ENCODE measurements around the gene RASSF4. TPM values are rescaled to one million over a fixed set of nuclear protein-coding genes. Genes with fewer than 3 reads are reported as not detected.

Gene RASSF4
- total RNA-seq, 1 experiment from 2014 or later, result 11.5 TPM

DNA sequence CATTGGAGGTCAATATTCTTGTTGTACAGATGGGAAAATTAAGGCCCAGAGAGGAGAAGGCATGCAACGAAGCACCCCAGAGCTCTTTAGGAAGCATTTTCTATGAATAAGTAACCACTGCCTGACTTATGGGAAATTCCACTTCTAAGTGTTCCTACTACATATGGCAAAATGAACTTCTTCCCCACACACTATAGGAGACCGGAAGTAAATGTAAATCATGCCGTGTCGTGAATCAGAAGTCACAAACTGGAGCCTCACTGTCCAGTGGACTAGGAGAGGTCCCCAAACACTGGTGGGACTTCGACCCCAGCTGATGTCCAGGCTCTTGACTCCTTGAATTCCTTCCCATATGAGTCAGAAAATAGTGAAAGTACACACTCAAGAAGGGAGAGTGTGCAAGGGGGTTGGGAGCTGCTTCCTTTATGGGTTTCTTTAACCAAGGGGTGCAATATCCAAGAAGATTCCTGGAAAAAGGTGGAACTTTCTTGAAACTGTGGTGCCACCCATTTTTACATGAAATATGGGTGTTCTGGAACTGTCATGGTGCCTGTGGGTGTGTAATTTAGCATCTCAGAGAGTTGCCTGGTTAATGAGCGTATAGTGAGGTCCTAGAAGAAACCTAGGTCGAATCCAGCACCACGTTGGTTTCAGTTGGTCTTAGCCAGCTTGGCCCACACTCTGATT is 6.7 kb downstream of the RASSF4 start:
- Histone ChIP-seq H2BK120ac (ENCODE audit: low read depth, low read length, poor library complexity, severe bottlenecking) (no peak overlapping the region), H3K9me3 (ENCODE audit: control insufficient read depth, low read depth, low read length) (no peaks in the 10 kb centered on the region), H4K8ac (replicated peaks; ENCODE audit: insufficient read length, low read depth, low read length) (no peak overlapping the region), H3K9ac (ENCODE audit: extremely low read depth, insufficient read length, low read length) (no peak overlapping the region), H3K23ac (ENCODE audit: insufficient read length, low read depth, low read length) (no peak overlapping the region), H2AK5ac (ENCODE audit: insufficient read length, low read length) (no peak overlapping the region), H4K20me1 (ENCODE audit: control insufficient read depth, insufficient read depth, insufficient read length) (no peaks in the 10 kb centered on the region), H4K91ac (ENCODE audit: insufficient read length, low read depth, low read length) (no peak overlapping the region), H3K27me3 (ENCODE audit: insufficient read depth, low read length) (no peaks in the 10 kb centered on the region), H3K56ac (ENCODE audit: insufficient read length, low read depth, low read length) (no peak overlapping the region), H3K79me1 (ENCODE audit: insufficient read depth, low read depth, low read length, poor library complexity, severe bottlenecking) (no peaks in the 10 kb centered on the region), H3K4me2 (ENCODE audit: insufficient read depth, insufficient read length, low read length) (no peak overlapping the region), H2BK5ac (ENCODE audit: insufficient read length, low read length) (no peak overlapping the region), H2BK15ac (ENCODE audit: low read depth, low read length) (no peak overlapping the region), H3K27ac (ENCODE audit: insufficient read length, low read depth, low read length) (no peak overlapping the region), H2BK12ac (ENCODE audit: insufficient read length, low read depth, low read length) (no peak overlapping the region), H3K79me2 (ENCODE audit: insufficient read depth, low read length) (no peaks in the 10 kb centered on the region), H4K5ac (ENCODE audit: insufficient read length, low read depth, low read length) (no peak overlapping the region), H3K23me2 (ENCODE audit: insufficient read length, low read depth, low read length, poor library complexity, severe bottlenecking) (no peaks in the 10 kb centered on the region), H3K4ac (ENCODE audit: low read depth, low read length) (no peak overlapping the region), H3K18ac (ENCODE audit: insufficient read length, low read depth, low read length) (no peak overlapping the region), H2AFZ (ENCODE audit: low read length) (no peak overlapping the region), H2BK20ac (ENCODE audit: low read depth, low read length, poor library complexity, severe bottlenecking) (no peak overlapping the region), H3K14ac (ENCODE audit: insufficient read depth, low read length) (no peak overlapping the region), H3T11ph (ENCODE audit: low read length) (no peak overlapping the region), H3K4me1 (ENCODE audit: insufficient read depth, low read length) (peaks cover 17% of the 10 kb centered on the region)
- TF ChIP-seq, protein P1, sequence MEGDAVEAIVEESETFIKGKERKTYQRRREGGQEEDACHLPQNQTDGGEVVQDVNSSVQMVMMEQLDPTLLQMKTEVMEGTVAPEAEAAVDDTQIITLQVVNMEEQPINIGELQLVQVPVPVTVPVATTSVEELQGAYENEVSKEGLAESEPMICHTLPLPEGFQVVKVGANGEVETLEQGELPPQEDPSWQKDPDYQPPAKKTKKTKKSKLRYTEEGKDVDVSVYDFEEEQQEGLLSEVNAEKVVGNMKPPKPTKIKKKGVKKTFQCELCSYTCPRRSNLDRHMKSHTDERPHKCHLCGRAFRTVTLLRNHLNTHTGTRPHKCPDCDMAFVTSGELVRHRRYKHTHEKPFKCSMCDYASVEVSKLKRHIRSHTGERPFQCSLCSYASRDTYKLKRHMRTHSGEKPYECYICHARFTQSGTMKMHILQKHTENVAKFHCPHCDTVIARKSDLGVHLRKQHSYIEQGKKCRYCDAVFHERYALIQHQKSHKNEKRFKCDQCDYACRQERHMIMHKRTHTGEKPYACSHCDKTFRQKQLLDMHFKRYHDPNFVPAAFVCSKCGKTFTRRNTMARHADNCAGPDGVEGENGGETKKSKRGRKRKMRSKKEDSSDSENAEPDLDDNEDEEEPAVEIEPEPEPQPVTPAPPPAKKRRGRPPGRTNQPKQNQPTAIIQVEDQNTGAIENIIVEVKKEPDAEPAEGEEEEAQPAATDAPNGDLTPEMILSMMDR (conservative IDR thresholded peaks at IDR 0.05), result no peak
- peaks cover 57 to 58% of the 10 kb centered on the region in 2 experiments for H3K4me1 Mint-ChIP-seq
- no peak overlapping the region for H3K27ac Mint-ChIP-seq
- H3K36me3 Mint-ChIP-seq (ENCODE audit: insufficient read depth in 1 of 3, low read depth in 3 of 3), result peaks cover 6 to 20% (median 7%) of the 10 kb centered on the region in 3 experiments; a peak in 6 of 7 replicates
- peaks cover under 1% of the 10 kb centered on the region; the same call in 1 of the 2 replicates for H3K27me3 Mint-ChIP-seq (ENCODE audit: low read depth)
- no CpG with 5 or more reads among the region's 8 CpGs for WGBS (ENCODE audit: extremely low coverage, insufficient read length, low lambda C conversion rate)
- H3K4me3 Mint-ChIP-seq, result no peak overlapping the region
- no peak for DNase-seq
- H3K9me3 Mint-ChIP-seq, result no peaks in the 10 kb centered on the region; a peak in 2 of 5 replicates
